Muscle of leg (tissue), 11 donors: Measurements from ENCODE around the gene CTXN1. TPM values are rescaled to one million over a fixed set of nuclear protein-coding genes. Genes with fewer than 3 reads are reported as not detected.

ENCODE experiments used
- DNase-seq: peaks from one replicate; pipeline ENCODE4 v3.0.0; 2013
- H3K27ac ChIP-seq: one replicate; pipeline ENCODE4 v1.5.1; 2013; ENCODE audit warnings: mild to moderate bottlenecking, low read length, control low read depth
- H3K27me3 ChIP-seq: one replicate; pipeline ENCODE4 v1.6.1; 2013; ENCODE audit warnings: low read length; ENCODE audit not compliant: control insufficient read depth, insufficient read depth
- H3K36me3 ChIP-seq: one replicate; pipeline ENCODE4 v1.6.1; 2013; ENCODE audit warnings: low read length; ENCODE audit not compliant: control insufficient read depth, insufficient read depth
- H3K4me1 ChIP-seq: one replicate; pipeline ENCODE4 v1.6.1; 2013; ENCODE audit warnings: low read length; ENCODE audit not compliant: control insufficient read depth, insufficient read depth
- H3K4me3 ChIP-seq: one replicate; pipeline ENCODE4 v1.5.1; 2013; ENCODE audit warnings: low read length, control low read depth
- H3K9me3 ChIP-seq: replicated peaks from 2 replicates; pipeline ENCODE4 v1.6.1; 2013; ENCODE audit warnings: low read depth, low read length; ENCODE audit not compliant: control insufficient read depth
- WGBS: methylation state at CpG from one replicate; pipeline ENCODE4 v1.1.5; 2013; ENCODE audit warnings: missing lambda C conversion rate; ENCODE audit not compliant: insufficient coverage; 5-methylcytosine and 5-hydroxymethylcytosine counted together
- polyA plus RNA-seq, 8 donors: library from polyadenylated mRNA; unstranded; fragments of 120-200 nt; gene quantifications; one replicate each; pipeline versions ENCODE4 v1.2.1 to v1.2.3, GENCODE V29; 2013; ENCODE audit warnings: inconsistent platforms in 1 of 8, low replicate concordance in 1 of 8; ENCODE audit not compliant: insufficient read length in 8 of 8, insufficient read depth in 1 of 8
- total RNA-seq: library from RNA; stranded (reverse); fragments of 120-200 nt; gene quantifications from one replicate; pipeline ENCODE4 v1.2.4, GENCODE V29; 2013

CTXN1 gene
- total and polyA plus RNA-seq, 9 donors: 0.58 to 5.3 (median 2.7) TPM

GRCh38 chr19:7947939-7948338 is 22.0 kb upstream of the CTXN1 start:
- Histone ChIP-seq H3K4me1 (peaks cover 2% of the 10 kb centered on the region), H3K9me3 (no peaks in the 10 kb centered on the region), H3K27ac (no peak overlapping the region), H3K4me3 (no peak overlapping the region), H3K27me3 (no peaks in the 10 kb centered on the region), H3K36me3 (no peaks in the 10 kb centered on the region)
- WGBS: 93% methylated on average over 2 of the region's 4 CpGs
- DNase-seq: no peak

- Histone ChIP-seq H3K4me3 (peak overlapping the region; percentile 69), H3K36me3 (peaks cover 25% of the 10 kb centered on the region), H3K27ac (peak overlapping the region; percentile 97), H3K9me3 (no peaks in the 10 kb centered on the region), H3K27me3 (no peaks in the 10 kb centered on the region), H3K4me1 (peaks cover 11% of the 10 kb centered on the region)
- DNase-seq: peak; percentile 97
- 17% methylated on average over 10 of the region's 18 CpGs for WGBS
These were observed 18.3 kb upstream of the CTXN1 start for GRCh38 chr19:7944177-7944761.

- under 1% methylated on average over 56 of the region's 56 CpGs for WGBS
- DNase-seq: peak; percentile 100
- H3K36me3 ChIP-seq: peaks cover 30% of the 10 kb centered on the region
- H3K27me3 ChIP-seq: no peaks in the 10 kb centered on the region
- H3K4me3 ChIP-seq: peak within 1 kb of the TSS; percentile 74
- H3K9me3 ChIP-seq: no peaks in the 10 kb centered on the region
- H3K4me1 ChIP-seq: peaks cover 11% of the 10 kb centered on the region
- peak within 1 kb of the TSS; percentile 97 for H3K27ac ChIP-seq
These were observed 17.7 kb upstream of the CTXN1 start, which contains the start of gene TIMM44 for GRCh38 chr19:7943444-7944176. Gene TIMM44, minus strand, starts transcription at chr19:7943666. Its CDS starts 15 bp downstream, at chr19:7943651.

- WGBS: 5% methylated on average over 22 of the region's 33 CpGs
- H3K27ac ChIP-seq: peak overlapping the region; percentile 97
- peaks cover 34% of the 10 kb centered on the region for H3K36me3 ChIP-seq
- no peak for DNase-seq
- H3K27me3 ChIP-seq: no peaks in the 10 kb centered on the region
- H3K4me1 ChIP-seq: peaks cover 11% of the 10 kb centered on the region
- peak overlapping the region; percentile 74 for H3K4me3 ChIP-seq
- H3K9me3 ChIP-seq: no peaks in the 10 kb centered on the region
These were observed 17.1 kb upstream of the CTXN1 start for GRCh38 chr19:7942981-7943443.

GRCh38 chr19:7941895-7942596 is 16.1 kb upstream of the CTXN1 start:
- H3K4me1 ChIP-seq: peaks cover 11% of the 10 kb centered on the region
- H3K36me3 ChIP-seq: peaks cover 44% of the 10 kb centered on the region
- H3K27ac ChIP-seq: no peak overlapping the region
- H3K4me3 ChIP-seq: no peak overlapping the region
- H3K9me3 ChIP-seq: no peaks in the 10 kb centered on the region
- no peaks in the 10 kb centered on the region for H3K27me3 ChIP-seq
- no peak for DNase-seq
- WGBS: 90% methylated on average over 8 of the region's 19 CpGs

GRCh38 chr19:7940841-7941240 is 14.9 kb upstream of the CTXN1 start:
- Histone ChIP-seq H3K27me3 (no peaks in the 10 kb centered on the region), H3K27ac (no peak overlapping the region), H3K4me3 (no peak overlapping the region), H3K36me3 (peaks cover 46% of the 10 kb centered on the region), H3K4me1 (peaks cover 11% of the 10 kb centered on the region), H3K9me3 (no peaks in the 10 kb centered on the region)
- 90% methylated on average over 9 of the region's 13 CpGs for WGBS
- no peak for DNase-seq

GRCh38 chr19:7934766-7935165 is 8.8 kb upstream of the CTXN1 start:
- H3K36me3 ChIP-seq: peaks cover 81% of the 10 kb centered on the region
- no peak overlapping the region for H3K27ac ChIP-seq
- peak; percentile 1 for DNase-seq
- H3K27me3 ChIP-seq: no peaks in the 10 kb centered on the region
- 91% methylated on average over 20 of the region's 21 CpGs for WGBS
- H3K4me3 ChIP-seq: no peak overlapping the region
- H3K9me3 ChIP-seq: no peaks in the 10 kb centered on the region
- no peaks in the 10 kb centered on the region for H3K4me1 ChIP-seq

GRCh38 chr19:7933828-7934725 is 8.1 kb upstream of the CTXN1 start:
- Histone ChIP-seq H3K36me3 (peaks cover 78% of the 10 kb centered on the region), H3K27me3 (no peaks in the 10 kb centered on the region), H3K4me1 (peaks cover 2% of the 10 kb centered on the region), H3K27ac (no peak overlapping the region), H3K4me3 (no peak overlapping the region), H3K9me3 (no peaks in the 10 kb centered on the region)
- DNase-seq: peak; percentile 5
- WGBS: 88% methylated on average over 51 of the region's 55 CpGs

GRCh38 chr19:7933411-7933810 is 7.5 kb upstream of the CTXN1 start:
- Histone ChIP-seq H3K9me3 (no peaks in the 10 kb centered on the region), H3K4me3 (no peak overlapping the region), H3K4me1 (peaks cover 2% of the 10 kb centered on the region), H3K27me3 (no peaks in the 10 kb centered on the region), H3K27ac (no peak overlapping the region), H3K36me3 (peaks cover 72% of the 10 kb centered on the region)
- peak; percentile 0 for DNase-seq
- WGBS: 78% methylated on average over 11 of the region's 14 CpGs
